Measurements from ENCODE around the gene TRAK2. TPM values are rescaled to one million over a fixed set of nuclear protein-coding genes. Genes with fewer than 3 reads are reported as not detected.
A peak's percentile ranks its signal among the peaks of the same experiment; 100 is the strongest.

The TRAK2 gene
- total and polyA plus RNA-seq, 2 donors (not counting 3 experiments of a cell fraction or from before 2014, with no cell fraction given) = 9.7 to 35.7 TPM

GRCh38 chr2:201366146-201366545 is 85.1 kb downstream of the TRAK2 start:
- no peak overlapping the region for H3K27ac ChIP-seq (ENCODE audit: insufficient read depth, low read depth, low read length)
- BruUV-seq (replicated peaks) = no TSS peak
- no peaks in the 10 kb centered on the region for H3K9me3 ChIP-seq (replicated peaks; ENCODE audit: control insufficient read depth, insufficient read depth, low read length)
- ChIA-PET CTCF (interaction anchor here (0.9 kb wide), 1 partner anchor 129 kb away, joined by 3 read pairs; no protein-coding TSS in a partner anchor), POLR2A (no interaction called here)
- dilution Hi-C loops (cut with MboI; ENCODE audit: extremely low pct_ligation_motif_present, low sequenced_read_pairs) (no loop called here), intact Hi-C loops (cut with micrococcal nuclease) (loop anchor here (10.0 kb wide), 1 partner anchor 461 kb away; no protein-coding TSS in a partner anchor)
- H3K4me2 ChIP-seq (ENCODE audit: insufficient read depth, low read length) = no peak overlapping the region
- H3K9me1 ChIP-seq (replicated peaks; ENCODE audit: control insufficient read depth, extremely low read depth, insufficient read depth, low read length) = no peaks in the 10 kb centered on the region
- TF ChIP-seq MAX (IDR thresholded peaks at IDR 0.05; ENCODE audit: insufficient read depth, insufficient read length) = no peak
- no peak for DNase-seq (ENCODE audit: low read depth, low spot score)
- no peak for FAIRE-seq
- no peaks in the 10 kb centered on the region for H3K36me3 ChIP-seq (ENCODE audit: control insufficient read depth in 2 of 2, extremely low read depth in 1 of 2, insufficient read depth in 2 of 2, low read length in 2 of 2)
- no peaks in the 10 kb centered on the region for H3K79me2 ChIP-seq (ENCODE audit: control insufficient read depth, insufficient read depth, low read length)
- H3K4me3 ChIP-seq (replicated peaks in 1 of 3; ENCODE audit: insufficient read depth in 1 of 3, low read depth in 1 of 3, low read length in 3 of 3) = no peak overlapping the region
- H4K20me1 ChIP-seq (replicated peaks; ENCODE audit: control insufficient read depth, extremely low read depth, insufficient read depth, low read length) = no peaks in the 10 kb centered on the region
- H3K27me3 ChIP-seq (ENCODE audit: control insufficient read depth in 2 of 2, insufficient read depth in 2 of 2, low read length in 2 of 2) = no peaks in the 10 kb centered on the region
- no peaks in the 10 kb centered on the region for H3K4me1 ChIP-seq (ENCODE audit: control insufficient read depth, extremely low read depth, insufficient read depth, low read length)
- no peak overlapping the region for H3K9ac ChIP-seq (replicated peaks; ENCODE audit: extremely low read depth, insufficient read depth, low read length)
- no peak overlapping the region for H2AFZ ChIP-seq (ENCODE audit: low read depth, low read length)

- Histone ChIP-seq H3K79me2 (ENCODE audit: control insufficient read depth, insufficient read depth, low read length) (no peaks in the 10 kb centered on the region), H3K9me3 (replicated peaks; ENCODE audit: control insufficient read depth, insufficient read depth, low read length) (no peaks in the 10 kb centered on the region), H4K20me1 (replicated peaks; ENCODE audit: control insufficient read depth, extremely low read depth, insufficient read depth, low read length) (no peaks in the 10 kb centered on the region), H3K27me3 (ENCODE audit: control insufficient read depth in 2 of 2, insufficient read depth in 2 of 2, low read length in 2 of 2) (no peaks in the 10 kb centered on the region), H3K4me1 (ENCODE audit: control insufficient read depth, extremely low read depth, insufficient read depth, low read length) (no peaks in the 10 kb centered on the region), H3K36me3 (ENCODE audit: control insufficient read depth in 2 of 2, extremely low read depth in 1 of 2, insufficient read depth in 2 of 2, low read length in 2 of 2) (no peaks in the 10 kb centered on the region), H3K9ac (replicated peaks; ENCODE audit: extremely low read depth, insufficient read depth, low read length) (no peak overlapping the region), H3K4me2 (ENCODE audit: insufficient read depth, low read length) (no peak overlapping the region), H3K27ac (ENCODE audit: insufficient read depth, low read depth, low read length) (no peak overlapping the region), H3K4me3 (replicated peaks in 1 of 3; ENCODE audit: insufficient read depth in 1 of 3, low read depth in 1 of 3, low read length in 3 of 3) (no peak overlapping the region), H3K9me1 (replicated peaks; ENCODE audit: control insufficient read depth, extremely low read depth, insufficient read depth, low read length) (no peaks in the 10 kb centered on the region), H2AFZ (ENCODE audit: low read depth, low read length) (no peak overlapping the region)
- FAIRE-seq (peak; percentile 74), DNase-seq (ENCODE audit: low read depth, low spot score) (peak; percentile 54)
- intact Hi-C loops (cut with micrococcal nuclease) = loop anchor here (1.0 to 10.0 kb wide), 4 partner anchors 107 to 459 kb away; partner anchors contain the start of gene CASP10
- dilution Hi-C loops (cut with MboI; ENCODE audit: extremely low pct_ligation_motif_present, low sequenced_read_pairs) = no loop called here
- peak; percentile 66 to 78 for TF ChIP-seq CTCF (IDR thresholded peaks at IDR 0.05; ENCODE audit: extremely low read depth in 1 of 2, insufficient read depth in 1 of 2, low read depth in 1 of 2, low read length in 2 of 2)
- TF ChIP-seq POLR2AphosphoS5 (IDR thresholded peaks at IDR 0.05; ENCODE audit: insufficient read depth, low read depth, low read length) = no peak
- ChIA-PET CTCF (interaction anchor here (0.6 to 5.4 kb wide), 28 partner anchors 9 to 459 kb away, joined by 3 to 58 read pairs (median 3); partner anchors contain the start of genes CASP10, STRADB and TRAK2), POLR2A (no interaction called here)
- no TSS peak for BruUV-seq (replicated peaks)
Observed at GRCh38 chr2:201363857-201364560, 87.2 kb downstream of the TRAK2 start.

All from endothelial cell of umbilical vein (primary cell).